ENCODE measurements around the gene HSPG2. TPM values are rescaled to one million over a fixed set of nuclear protein-coding genes. Genes with fewer than 3 reads are reported as not detected.
"Not testable (repeated sequence)": the region's sequence is repeated elsewhere in the genome, so short reads cannot be mapped to it uniquely, and the experiment has no call there.

The HSPG2 gene
- total and polyA plus RNA-seq, 2 donors (not counting 1 experiment from before 2014, with no cell fraction given) = 2.0 to 4.5 TPM

- H3K9me3 Mint-ChIP-seq (ENCODE audit: insufficient read depth) = no peaks in the 10 kb centered on the region
- Histone ChIP-seq H3K27me3 (replicated peaks in 1 of 4; ENCODE audit: control extremely low read depth in 1 of 4, control insufficient read depth in 3 of 4, insufficient read depth in 4 of 4, low read length in 3 of 4) (no peaks in the 10 kb centered on the region), H3K4me2 (replicated peaks; ENCODE audit: low read depth, low read length, poor library complexity, severe bottlenecking) (no peak overlapping the region), H3K27ac (ENCODE audit: low read length in 2 of 2) (no peak overlapping the region), H3K79me2 (ENCODE audit: control insufficient read depth, insufficient read depth, low read length) (no peaks in the 10 kb centered on the region), H3K9me3 (ENCODE audit: control extremely low read depth in 1 of 3, control insufficient read depth in 2 of 3, insufficient read depth in 1 of 3, low read length in 2 of 3) (no peaks in the 10 kb centered on the region), H3K4me3 (ENCODE audit: control extremely low read depth in 1 of 5, extremely low read depth in 1 of 5, insufficient read depth in 1 of 5, low read depth in 2 of 5, low read length in 4 of 5) (no peak overlapping the region), H3K9ac (ENCODE audit: low read length) (no peak overlapping the region), H3K4me1 (ENCODE audit: control insufficient read depth in 2 of 2, insufficient read depth in 2 of 2, low read length in 2 of 2) (no peaks in the 10 kb centered on the region), H2AFZ (ENCODE audit: insufficient read depth, low read depth, low read length, poor library complexity, severe bottlenecking) (no peak overlapping the region), H4K20me1 (ENCODE audit: control insufficient read depth, insufficient read depth, low read length, poor library complexity, severe bottlenecking) (no peaks in the 10 kb centered on the region), H3K36me3 (replicated peaks in 1 of 2; ENCODE audit: control extremely low read depth in 1 of 2, control insufficient read depth in 1 of 2, extremely low read depth in 1 of 2, insufficient read depth in 2 of 2, low read length in 1 of 2) (no peaks in the 10 kb centered on the region)
- POLR2A ChIA-PET = no interaction called here
- CTCF ChIA-PET = no interaction called here
- ATAC-seq (ENCODE audit: low read depth) (no peak), DNase-seq (no peak)
- TF ChIP-seq EZH2 (IDR thresholded peaks at IDR 0.05; ENCODE audit: borderline replicate concordance, insufficient read depth, low read depth, low read length, poor library complexity, severe bottlenecking) (no peak), CTCF (IDR thresholded peaks at IDR 0.05) (no peak)
- intact Hi-C loops (cut with micrococcal nuclease) = no loop called here
- 0% methylated on average over 1 of the region's 3 CpGs for WGBS (ENCODE audit: insufficient coverage)
- H3K27ac Mint-ChIP-seq = no peak overlapping the region
- H3K27me3 Mint-ChIP-seq = peaks cover 4% of the 10 kb centered on the region
- no peaks in the 10 kb centered on the region for H3K4me1 Mint-ChIP-seq
- H3K4me3 Mint-ChIP-seq = no peak overlapping the region
Measured at GRCh38 chr1:21944733-21945073, 7.6 kb upstream of the HSPG2 start.

GRCh38 chr1:21942959-21943640, 6.0 kb upstream of the HSPG2 start:
- H3K4me3 Mint-ChIP-seq; H3K36me3 ChIP-seq (replicated peaks in 1 of 2; ENCODE audit: control extremely low read depth in 1 of 2, control insufficient read depth in 1 of 2, extremely low read depth in 1 of 2, insufficient read depth in 2 of 2, low read length in 1 of 2); DNase-seq; H3K9ac ChIP-seq (ENCODE audit: low read length); H3K27me3 Mint-ChIP-seq; H3K27ac Mint-ChIP-seq; intact Hi-C loops (cut with micrococcal nuclease); H4K20me1 ChIP-seq (ENCODE audit: control insufficient read depth, insufficient read depth, low read length, poor library complexity, severe bottlenecking); H3K9me3 ChIP-seq (ENCODE audit: control extremely low read depth in 1 of 3, control insufficient read depth in 2 of 3, insufficient read depth in 1 of 3, low read length in 2 of 3); H3K27ac ChIP-seq (ENCODE audit: low read length in 2 of 2); H3K4me2 ChIP-seq (replicated peaks; ENCODE audit: low read depth, low read length, poor library complexity, severe bottlenecking); ATAC-seq (ENCODE audit: low read depth); H3K4me1 Mint-ChIP-seq; POLR2A ChIA-PET; H3K9me3 Mint-ChIP-seq (ENCODE audit: insufficient read depth); H3K4me3 ChIP-seq (ENCODE audit: control extremely low read depth in 1 of 5, extremely low read depth in 1 of 5, insufficient read depth in 1 of 5, low read depth in 2 of 5, low read length in 4 of 5); H2AFZ ChIP-seq (ENCODE audit: insufficient read depth, low read depth, low read length, poor library complexity, severe bottlenecking); H3K27me3 ChIP-seq (replicated peaks in 1 of 4; ENCODE audit: control extremely low read depth in 1 of 4, control insufficient read depth in 3 of 4, insufficient read depth in 4 of 4, low read length in 3 of 4); CTCF ChIA-PET; H3K79me2 ChIP-seq (ENCODE audit: control insufficient read depth, insufficient read depth, low read length); H3K4me1 ChIP-seq (ENCODE audit: control insufficient read depth in 2 of 2, insufficient read depth in 2 of 2, low read length in 2 of 2): not testable (repeated sequence)
- 91% methylated on average over 17 of the region's 19 CpGs for WGBS (ENCODE audit: insufficient coverage)

Measured in B cell (primary cell).